ENCODE measurements around the gene COL6A3. TPM values are rescaled to one million over a fixed set of nuclear protein-coding genes. Genes with fewer than 3 reads are reported as not detected.
"Not testable (repeated sequence)": the region's sequence is repeated elsewhere in the genome, so short reads cannot be mapped to it uniquely, and the experiment has no call there.

Gene COL6A3
- total RNA-seq, 2 donors from 2014 or later: 1.9 to 2.6 TPM

GRCh38 chr2:237374284-237375060 is 39.5 kb downstream of the COL6A3 start:
- H3K4me3 Mint-ChIP-seq: no peak overlapping the region
- no peak for DNase-seq

GRCh38 chr2:237371856-237372255 is 42.1 kb downstream of the COL6A3 start:
- DNase-seq (no peak), ATAC-seq (no peak)
- no peak overlapping the region for H3K27ac Mint-ChIP-seq
- H3K4me3 Mint-ChIP-seq: no peak overlapping the region
- H3K9me3 ChIP-seq (ENCODE audit: control insufficient read depth, low read length, poor library complexity, severe bottlenecking): no peaks in the 10 kb centered on the region
- peaks cover 3% of the 10 kb centered on the region for H3K4me1 Mint-ChIP-seq
- H3K27me3 Mint-ChIP-seq: no peaks in the 10 kb centered on the region
- H3K36me3 Mint-ChIP-seq (ENCODE audit: low read depth): no peaks in the 10 kb centered on the region

More at GRCh38 chr2:237374284-237375060, 39.5 kb downstream of the COL6A3 start:
- no peaks in the 10 kb centered on the region for H3K36me3 Mint-ChIP-seq (ENCODE audit: low read depth)
- H3K27ac Mint-ChIP-seq: no peak overlapping the region
- ATAC-seq: no peak
- no peaks in the 10 kb centered on the region for H3K27me3 Mint-ChIP-seq
- H3K9me3 ChIP-seq (ENCODE audit: control insufficient read depth, low read length, poor library complexity, severe bottlenecking): no peaks in the 10 kb centered on the region
- peaks cover 3% of the 10 kb centered on the region for H3K4me1 Mint-ChIP-seq

GRCh38 chr2:237365671-237366070 is 48.3 kb downstream of the COL6A3 start:
- H3K4me3 Mint-ChIP-seq: no peak overlapping the region

GRCh38 chr2:237364655-237365054 is 49.3 kb downstream of the COL6A3 start:
- no peaks in the 10 kb centered on the region for H3K27me3 Mint-ChIP-seq
- no peaks in the 10 kb centered on the region for H3K4me1 Mint-ChIP-seq
- no peak overlapping the region for H3K4me3 Mint-ChIP-seq
- peaks cover 6% of the 10 kb centered on the region for H3K36me3 Mint-ChIP-seq (ENCODE audit: low read depth)
- H3K27ac Mint-ChIP-seq: no peak overlapping the region
- ATAC-seq (no peak), DNase-seq (no peak)
- no peaks in the 10 kb centered on the region for H3K9me3 ChIP-seq (ENCODE audit: control insufficient read depth, low read length, poor library complexity, severe bottlenecking)

More at GRCh38 chr2:237365671-237366070, 48.3 kb downstream of the COL6A3 start:
- H3K36me3 Mint-ChIP-seq (ENCODE audit: low read depth): peaks cover 6% of the 10 kb centered on the region
- no peaks in the 10 kb centered on the region for H3K4me1 Mint-ChIP-seq
- H3K27ac Mint-ChIP-seq: no peak overlapping the region
- no peaks in the 10 kb centered on the region for H3K27me3 Mint-ChIP-seq
- DNase-seq: no peak
- H3K9me3 ChIP-seq (ENCODE audit: control insufficient read depth, low read length, poor library complexity, severe bottlenecking): no peaks in the 10 kb centered on the region
- ATAC-seq: no peak

- no peak overlapping the region for H3K27ac Mint-ChIP-seq
- ATAC-seq (no peak), DNase-seq (no peak)
- no peaks in the 10 kb centered on the region for H3K4me1 Mint-ChIP-seq
- H3K4me3 Mint-ChIP-seq: no peak overlapping the region
- no peaks in the 10 kb centered on the region for H3K9me3 ChIP-seq (ENCODE audit: control insufficient read depth, low read length, poor library complexity, severe bottlenecking)
- H3K36me3 Mint-ChIP-seq (ENCODE audit: low read depth): peaks cover 7% of the 10 kb centered on the region
- H3K27me3 Mint-ChIP-seq: no peaks in the 10 kb centered on the region
These were observed 52.6 kb downstream of the COL6A3 start for GRCh38 chr2:237361194-237362004.

- H3K27ac Mint-ChIP-seq: no peak overlapping the region
- no peak for ATAC-seq
- H3K36me3 Mint-ChIP-seq (ENCODE audit: low read depth): peaks cover 7% of the 10 kb centered on the region
- H3K4me1 Mint-ChIP-seq: no peaks in the 10 kb centered on the region
- DNase-seq: no peak
- H3K4me3 Mint-ChIP-seq: no peak overlapping the region
- no peaks in the 10 kb centered on the region for H3K27me3 Mint-ChIP-seq
- H3K9me3 ChIP-seq (ENCODE audit: control insufficient read depth, low read length, poor library complexity, severe bottlenecking): no peaks in the 10 kb centered on the region
These were observed 53.8 kb downstream of the COL6A3 start for GRCh38 chr2:237359894-237360780.

- H3K27ac Mint-ChIP-seq: no peak overlapping the region
- ATAC-seq: no peak
These were observed 54.5 kb downstream of the COL6A3 start for GRCh38 chr2:237359518-237359840.

GRCh38 chr2:237358721-237359517 is 55.0 kb downstream of the COL6A3 start:
- no peak for ATAC-seq
- DNase-seq: no peak
- Mint-ChIP-seq H3K4me3 (no peak overlapping the region), H3K4me1 (no peaks in the 10 kb centered on the region), H3K27me3 (no peaks in the 10 kb centered on the region), H3K27ac (no peak overlapping the region), H3K36me3 (ENCODE audit: low read depth) (peaks cover 7% of the 10 kb centered on the region)
- H3K9me3 ChIP-seq (ENCODE audit: control insufficient read depth, low read length, poor library complexity, severe bottlenecking): no peaks in the 10 kb centered on the region

More at GRCh38 chr2:237359518-237359840, 54.5 kb downstream of the COL6A3 start:
- DNase-seq: no peak
- peaks cover 7% of the 10 kb centered on the region for H3K36me3 Mint-ChIP-seq (ENCODE audit: low read depth)
- no peak overlapping the region for H3K4me3 Mint-ChIP-seq
- no peaks in the 10 kb centered on the region for H3K9me3 ChIP-seq (ENCODE audit: control insufficient read depth, low read length, poor library complexity, severe bottlenecking)
- no peaks in the 10 kb centered on the region for H3K4me1 Mint-ChIP-seq
- no peaks in the 10 kb centered on the region for H3K27me3 Mint-ChIP-seq

GRCh38 chr2:237355701-237356100 is 58.3 kb downstream of the COL6A3 start:
- no peak overlapping the region for H3K4me3 Mint-ChIP-seq

GRCh38 chr2:237354892-237355291 is 59.1 kb downstream of the COL6A3 start:
- H3K4me3 Mint-ChIP-seq: no peak overlapping the region
- no peak for ATAC-seq

More at GRCh38 chr2:237355701-237356100, 58.3 kb downstream of the COL6A3 start:
- H3K4me1 Mint-ChIP-seq: no peaks in the 10 kb centered on the region
- no peak for DNase-seq
- H3K27ac Mint-ChIP-seq: no peak overlapping the region
- no peaks in the 10 kb centered on the region for H3K27me3 Mint-ChIP-seq
- H3K36me3 Mint-ChIP-seq (ENCODE audit: low read depth): peaks cover 3% of the 10 kb centered on the region
- H3K9me3 ChIP-seq (ENCODE audit: control insufficient read depth, low read length, poor library complexity, severe bottlenecking): no peaks in the 10 kb centered on the region
- ATAC-seq: no peak

GRCh38 chr2:237354172-237354571 is 59.8 kb downstream of the COL6A3 start:
- H3K4me1 Mint-ChIP-seq; H3K4me3 Mint-ChIP-seq; DNase-seq; H3K36me3 Mint-ChIP-seq (ENCODE audit: low read depth); H3K9me3 ChIP-seq (ENCODE audit: control insufficient read depth, low read length, poor library complexity, severe bottlenecking); H3K27ac Mint-ChIP-seq; H3K27me3 Mint-ChIP-seq; ATAC-seq: not testable (repeated sequence)

More at GRCh38 chr2:237354892-237355291, 59.1 kb downstream of the COL6A3 start:
- Mint-ChIP-seq H3K27me3 (no peaks in the 10 kb centered on the region), H3K27ac (no peak overlapping the region), H3K36me3 (ENCODE audit: low read depth) (peaks cover 3% of the 10 kb centered on the region), H3K4me1 (no peaks in the 10 kb centered on the region)
- DNase-seq: no peak
- H3K9me3 ChIP-seq (ENCODE audit: control insufficient read depth, low read length, poor library complexity, severe bottlenecking): no peaks in the 10 kb centered on the region

GRCh38 chr2:237353215-237353614 is 60.7 kb downstream of the COL6A3 start:
- ATAC-seq (no peak), DNase-seq (no peak)
- Mint-ChIP-seq H3K36me3 (ENCODE audit: low read depth) (peaks cover 4% of the 10 kb centered on the region), H3K27ac (no peak overlapping the region), H3K4me1 (no peaks in the 10 kb centered on the region), H3K27me3 (no peaks in the 10 kb centered on the region), H3K4me3 (no peak overlapping the region)
- no peaks in the 10 kb centered on the region for H3K9me3 ChIP-seq (ENCODE audit: control insufficient read depth, low read length, poor library complexity, severe bottlenecking)

All from T-helper 17 cell (primary cell).